AG04450 (cell line): Measurements from ENCODE around the gene CACNA1C. TPM values are rescaled to one million over a fixed set of nuclear protein-coding genes. Genes with fewer than 3 reads are reported as not detected.

Experiments used
- CTCF ChIA-PET: fragments of 300-600, 350-600 bp; formaldehyde crosslinking; extraction: SDS; loops from one replicate; lab custom pipeline; 2022; ENCODE audit warnings: antibody characterized with exemption, inconsistent platforms; lab: Charles Lee
- POLR2A ChIA-PET: fragments of 350-600 bp; formaldehyde crosslinking; extraction: SDS; loops from one replicate; lab custom pipeline; 2021; ENCODE audit warnings: antibody characterized with exemption, inconsistent platforms; lab: Yijun Ruan, JAX
- DNase-seq: peaks from one replicate; pipeline ENCODE4 v3.0.0-alpha.2; 2011; ENCODE audit warnings: low read depth, low spot score
- H3K27ac ChIP-seq: one replicate; pipeline ENCODE4 v1.5.1; 2012; ENCODE audit warnings: low read depth, low read length, control low read depth
- H3K27me3 ChIP-seq: one replicate; pipeline ENCODE4 v1.6.0; 2012; ENCODE audit warnings: low read length; ENCODE audit not compliant: control insufficient read depth, insufficient read depth
- H3K4me3 ChIP-seq: 2 replicates; pipeline ENCODE4 v1.5.1; 2011; ENCODE audit warnings: mild to moderate bottlenecking, low read depth, low read length, control low read depth
- H3K9me3 ChIP-seq: 2 replicates; pipeline ENCODE4 v1.5.1; 2012; ENCODE audit warnings: low read length; ENCODE audit not compliant: control insufficient read depth, insufficient read depth
- polyA plus RNA-seq: library from polyadenylated mRNA; depleted of rRNA; stranded (reverse); fragments of >200 nt; gene quantifications from 2 replicates; pipeline ENCODE4 v1.2.3, GENCODE V29; 2011
- TF ChIP-seq, protein P1 (sequence below): IDR thresholded peaks from 2 replicates; pipeline ENCODE4 v1.5.1; 2011; ENCODE audit warnings: low read depth, low read length, control low read depth, inconsistent platforms

The CACNA1C gene
- polyA plus RNA-seq, 1 experiment = 5.9 TPM

DNA sequence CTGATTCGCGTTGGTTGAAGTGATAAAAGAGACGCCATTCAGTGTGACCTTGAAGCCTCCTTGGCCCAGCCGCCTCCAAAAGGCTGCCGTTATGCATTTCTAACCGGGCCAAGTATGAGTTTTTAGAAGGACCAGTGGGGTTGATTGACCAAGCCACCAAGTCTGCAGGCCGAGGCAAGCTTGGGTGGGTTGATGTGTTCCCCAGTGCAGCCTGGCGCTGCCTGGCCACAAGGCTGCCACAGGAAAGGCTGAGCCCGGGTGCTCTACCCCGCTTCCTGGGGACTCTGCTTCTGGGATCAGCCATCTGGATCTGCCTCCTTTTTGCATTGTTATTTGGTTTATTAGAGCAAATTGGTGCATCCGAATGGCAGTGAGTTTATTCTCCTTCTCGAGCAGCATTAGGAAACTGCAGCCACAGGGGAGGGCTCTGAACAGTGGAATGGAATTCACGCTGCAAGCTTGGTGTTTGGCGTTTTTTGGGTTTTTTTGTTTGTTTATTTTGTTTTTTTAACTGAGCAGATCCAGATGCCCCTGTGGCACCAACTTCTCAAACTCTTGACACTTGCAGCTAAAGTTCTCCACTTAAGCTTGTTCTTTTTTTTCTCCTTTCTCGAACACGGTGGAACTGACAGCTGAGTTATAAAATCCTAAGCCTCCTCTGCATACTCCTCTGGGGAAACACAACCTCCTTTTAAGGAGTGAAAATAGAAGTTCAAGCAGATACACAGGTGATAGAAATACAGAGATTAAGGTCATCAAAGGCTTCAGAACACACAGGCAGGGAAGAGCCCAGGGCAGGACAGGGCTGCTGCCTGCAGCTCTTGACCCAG lies 596.6 kb downstream of the CACNA1C start:
- Histone ChIP-seq H3K27ac (no peak overlapping the region), H3K27me3 (no peaks in the 10 kb centered on the region), H3K9me3 (no peaks in the 10 kb centered on the region), H3K4me3 (no peak overlapping the region)
- ChIA-PET CTCF (interaction anchor here (0.9 kb wide), 1 partner anchor 9 kb away, joined by 3 read pairs; no protein-coding TSS in a partner anchor), POLR2A (interaction anchor here (1.2 kb wide), 1 partner anchor 9 kb away, joined by 3 read pairs; no protein-coding TSS in a partner anchor)
- TF ChIP-seq, protein P1, sequence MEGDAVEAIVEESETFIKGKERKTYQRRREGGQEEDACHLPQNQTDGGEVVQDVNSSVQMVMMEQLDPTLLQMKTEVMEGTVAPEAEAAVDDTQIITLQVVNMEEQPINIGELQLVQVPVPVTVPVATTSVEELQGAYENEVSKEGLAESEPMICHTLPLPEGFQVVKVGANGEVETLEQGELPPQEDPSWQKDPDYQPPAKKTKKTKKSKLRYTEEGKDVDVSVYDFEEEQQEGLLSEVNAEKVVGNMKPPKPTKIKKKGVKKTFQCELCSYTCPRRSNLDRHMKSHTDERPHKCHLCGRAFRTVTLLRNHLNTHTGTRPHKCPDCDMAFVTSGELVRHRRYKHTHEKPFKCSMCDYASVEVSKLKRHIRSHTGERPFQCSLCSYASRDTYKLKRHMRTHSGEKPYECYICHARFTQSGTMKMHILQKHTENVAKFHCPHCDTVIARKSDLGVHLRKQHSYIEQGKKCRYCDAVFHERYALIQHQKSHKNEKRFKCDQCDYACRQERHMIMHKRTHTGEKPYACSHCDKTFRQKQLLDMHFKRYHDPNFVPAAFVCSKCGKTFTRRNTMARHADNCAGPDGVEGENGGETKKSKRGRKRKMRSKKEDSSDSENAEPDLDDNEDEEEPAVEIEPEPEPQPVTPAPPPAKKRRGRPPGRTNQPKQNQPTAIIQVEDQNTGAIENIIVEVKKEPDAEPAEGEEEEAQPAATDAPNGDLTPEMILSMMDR = no peak
- DNase-seq = no peak

DNA sequence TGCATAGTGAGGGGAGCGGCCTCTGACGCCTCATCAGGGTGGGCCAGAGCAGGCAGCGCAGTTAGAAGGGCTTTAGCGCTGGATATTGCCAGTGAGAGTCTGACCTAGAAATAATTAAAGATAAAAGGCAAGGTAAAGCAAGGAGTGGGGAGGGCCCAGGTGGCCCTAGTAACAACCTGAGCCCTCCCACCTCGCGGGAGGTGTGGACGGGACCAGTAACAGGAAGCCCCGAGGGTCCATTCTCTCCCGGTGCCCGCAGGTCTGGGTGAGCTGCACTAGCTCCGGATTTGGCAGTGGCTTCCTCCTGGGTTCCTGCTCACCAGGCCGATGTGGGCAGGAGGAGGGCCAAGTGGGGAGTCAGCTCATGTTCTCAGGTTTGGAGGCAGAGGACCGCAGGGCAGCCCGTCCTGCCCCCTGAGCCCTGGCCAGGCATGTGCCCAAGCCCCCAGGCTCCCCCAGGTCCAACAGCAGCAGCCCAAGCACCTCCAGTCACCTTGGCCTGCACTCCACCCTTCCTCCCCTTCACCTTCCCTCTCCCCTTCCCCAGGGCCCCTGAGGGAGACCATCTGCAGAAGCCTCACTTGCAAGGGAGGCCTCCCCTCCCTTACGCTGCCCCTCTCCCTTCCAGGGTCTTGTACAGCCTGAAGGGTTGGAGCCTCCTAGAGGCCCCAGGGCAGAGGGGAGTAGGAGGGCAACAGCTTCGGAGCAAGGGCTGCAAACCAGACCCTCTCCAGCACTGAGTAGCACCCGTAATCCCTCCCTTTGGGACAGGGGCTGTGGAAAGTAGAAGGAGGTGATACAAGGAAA lies 597.7 kb downstream of the CACNA1C start:
- Histone ChIP-seq H3K4me3 (no peak overlapping the region), H3K27me3 (no peaks in the 10 kb centered on the region), H3K27ac (no peak overlapping the region), H3K9me3 (no peaks in the 10 kb centered on the region)
- TF ChIP-seq, protein P1 = no peak
- CTCF ChIA-PET = no interaction called here
- POLR2A ChIA-PET = interaction anchor here (1.2 kb wide), 1 partner anchor 10 kb away, joined by 3 read pairs; no protein-coding TSS in a partner anchor
- DNase-seq = no peak

DNA sequence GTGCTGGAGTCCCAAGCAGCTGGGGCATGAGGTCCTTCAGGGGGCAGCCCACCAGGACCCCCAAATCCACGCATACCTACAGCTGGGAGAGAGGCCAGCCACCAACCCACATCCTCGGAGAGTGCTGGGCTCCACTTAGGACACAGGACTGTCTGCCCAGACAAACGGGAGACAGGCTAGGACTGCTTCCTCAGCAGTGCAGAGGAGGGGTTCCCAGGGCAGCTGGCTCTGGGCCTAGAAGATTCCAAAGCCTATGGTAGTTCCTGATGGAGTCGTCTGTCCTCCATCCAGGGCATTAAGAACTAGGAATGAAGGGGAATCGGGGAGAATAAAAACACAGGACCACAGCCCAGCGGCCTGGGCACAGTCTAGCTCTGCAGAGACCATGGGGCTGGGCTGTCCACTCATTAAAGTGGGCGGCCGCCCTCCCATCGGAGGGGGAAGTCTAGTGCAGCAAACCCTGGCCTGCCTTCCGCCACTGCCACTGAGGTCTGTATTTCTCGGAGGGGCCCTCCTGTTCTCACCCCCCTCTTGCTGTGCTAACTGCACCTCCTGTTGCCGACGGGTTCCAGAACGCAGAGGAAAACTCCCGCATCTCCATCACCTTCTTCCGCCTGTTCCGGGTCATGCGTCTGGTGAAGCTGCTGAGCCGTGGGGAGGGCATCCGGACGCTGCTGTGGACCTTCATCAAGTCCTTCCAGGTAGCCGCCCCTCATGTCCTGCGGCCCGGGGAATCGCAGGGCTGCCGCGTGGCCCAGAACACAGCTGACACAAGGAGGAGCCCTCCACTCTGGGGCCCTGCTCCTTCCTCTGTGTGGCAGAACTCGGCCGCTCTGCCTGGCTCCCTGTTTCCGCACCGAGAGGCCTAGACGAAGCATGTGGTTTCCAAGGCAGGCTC lies 598.5 kb downstream of the CACNA1C start:
- Histone ChIP-seq H3K4me3 (no peak overlapping the region), H3K27me3 (no peaks in the 10 kb centered on the region), H3K9me3 (no peaks in the 10 kb centered on the region), H3K27ac (no peak overlapping the region)
- CTCF ChIA-PET = no interaction called here
- TF ChIP-seq, protein P1 = no peak
- no peak for DNase-seq
- POLR2A ChIA-PET = no interaction called here

DNA sequence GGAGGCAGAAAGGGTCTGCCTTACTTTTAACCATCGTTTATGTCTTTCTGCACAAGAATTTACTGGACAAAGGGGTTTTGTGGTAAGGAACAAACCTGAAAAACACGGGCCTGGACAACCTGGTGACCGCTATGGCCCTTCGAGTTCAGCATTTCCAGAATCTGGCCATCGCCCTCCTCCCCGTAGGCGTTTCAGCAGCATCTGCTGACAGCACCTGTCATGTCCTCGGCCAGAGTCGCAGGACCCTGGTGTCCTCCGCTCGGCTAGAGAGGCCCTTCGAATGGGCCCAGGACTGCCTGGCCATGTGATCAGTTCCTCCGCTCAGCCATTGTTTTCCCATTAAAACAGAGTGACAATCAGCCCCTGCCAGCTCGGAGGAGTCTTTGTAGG lies 599.2 kb downstream of the CACNA1C start:
- ChIA-PET POLR2A (no interaction called here), CTCF (no interaction called here)
- no peak for DNase-seq
- no peak overlapping the region for H3K27ac ChIP-seq
- H3K27me3 ChIP-seq = no peaks in the 10 kb centered on the region
- H3K9me3 ChIP-seq = no peaks in the 10 kb centered on the region
- TF ChIP-seq, protein P1 = no peak
- H3K4me3 ChIP-seq = no peak overlapping the region
